ENCODE results near the gene NAPA. TPM values are rescaled to one million over a fixed set of nuclear protein-coding genes. Genes with fewer than 3 reads are reported as not detected.

The NAPA gene
- total RNA-seq, 2 donors from 2014 or later, result 92.7 to 113 TPM

- DNase-seq, result no peak
- intact Hi-C loops (cut with DNase I), result no loop called here
- ATAC-seq, result no peak
Observed at GRCh38 chr19:47507924-47508553, 6.8 kb downstream of the NAPA start.

GRCh38 chr19:47507012-47507411 lies 7.9 kb downstream of the NAPA start:
- DNase-seq, result peak; percentile 48
- intact Hi-C loops (cut with DNase I), result no loop called here

GRCh38 chr19:47506459-47506858 lies 8.4 kb downstream of the NAPA start:
- no peak for DNase-seq
- intact Hi-C loops (cut with DNase I), result no loop called here

More at GRCh38 chr19:47507012-47507411, 7.9 kb downstream of the NAPA start:
- peak; percentile 33 to 77 for ATAC-seq

GRCh38 chr19:47505506-47505905 lies 9.4 kb downstream of the NAPA start:
- ATAC-seq, result no peak

More at GRCh38 chr19:47506459-47506858, 8.4 kb downstream of the NAPA start:
- peak in 1 of 2 donors; percentile 29 for ATAC-seq

GRCh38 chr19:47503826-47504150 lies 11.1 kb downstream of the NAPA start:
- no peak for DNase-seq
- no peak for ATAC-seq
- intact Hi-C loops (cut with DNase I), result no loop called here

More at GRCh38 chr19:47505506-47505905, 9.4 kb downstream of the NAPA start:
- intact Hi-C loops (cut with DNase I), result no loop called here
- DNase-seq, result no peak

- ATAC-seq (no peak), DNase-seq (no peak)
- intact Hi-C loops (cut with DNase I), result no loop called here
Observed at GRCh38 chr19:47503130-47503825, 11.6 kb downstream of the NAPA start.

GRCh38 chr19:47499863-47500830 lies 14.7 kb downstream of the NAPA start:
- DNase-seq, result no peak
- ATAC-seq, result no peak
- intact Hi-C loops (cut with DNase I), result no loop called here

GRCh38 chr19:47499371-47499770 lies 15.5 kb downstream of the NAPA start:
- ATAC-seq, result no peak
- intact Hi-C loops (cut with DNase I), result no loop called here
- DNase-seq, result no peak

GRCh38 chr19:47498561-47498960 lies 16.3 kb downstream of the NAPA start:
- DNase-seq (no peak), ATAC-seq (no peak)
- intact Hi-C loops (cut with DNase I), result no loop called here

- DNase-seq, result no peak
- intact Hi-C loops (cut with DNase I), result no loop called here
- ATAC-seq, result peak in 1 of 2 donors; percentile 16
Observed at GRCh38 chr19:47497821-47498520, 16.9 kb downstream of the NAPA start.

GRCh38 chr19:47497050-47497766 lies 17.7 kb downstream of the NAPA start:
- DNase-seq (no peak), ATAC-seq (peak in 1 of 2 donors; percentile 4)
- intact Hi-C loops (cut with DNase I), result no loop called here

GRCh38 chr19:47495478-47496372 lies 19.1 kb downstream of the NAPA start:
- DNase-seq, result no peak
- intact Hi-C loops (cut with DNase I), result no loop called here

GRCh38 chr19:47494729-47495128 lies 20.1 kb downstream of the NAPA start:
- intact Hi-C loops (cut with DNase I), result no loop called here
- DNase-seq, result no peak
- peak in 1 of 2 donors; percentile 4 for ATAC-seq

More at GRCh38 chr19:47495478-47496372, 19.1 kb downstream of the NAPA start:
- no peak for ATAC-seq

GRCh38 chr19:47494211-47494547 lies 20.7 kb downstream of the NAPA start:
- ATAC-seq (no peak), DNase-seq (no peak)

GRCh38 chr19:47493378-47494210 lies 21.3 kb downstream of the NAPA start:
- intact Hi-C loops (cut with DNase I), result no loop called here
- peak; percentile 44 for DNase-seq

More at GRCh38 chr19:47494211-47494547, 20.7 kb downstream of the NAPA start:
- intact Hi-C loops (cut with DNase I), result no loop called here

GRCh38 chr19:47492571-47493377 lies 22.1 kb downstream of the NAPA start:
- ATAC-seq (no peak), DNase-seq (no peak)
- intact Hi-C loops (cut with DNase I), result no loop called here

More at GRCh38 chr19:47493378-47494210, 21.3 kb downstream of the NAPA start:
- ATAC-seq, result peak; percentile 57 to 58
